ENCODE measurements around the gene VARS1.

The VARS1 gene

DNA sequence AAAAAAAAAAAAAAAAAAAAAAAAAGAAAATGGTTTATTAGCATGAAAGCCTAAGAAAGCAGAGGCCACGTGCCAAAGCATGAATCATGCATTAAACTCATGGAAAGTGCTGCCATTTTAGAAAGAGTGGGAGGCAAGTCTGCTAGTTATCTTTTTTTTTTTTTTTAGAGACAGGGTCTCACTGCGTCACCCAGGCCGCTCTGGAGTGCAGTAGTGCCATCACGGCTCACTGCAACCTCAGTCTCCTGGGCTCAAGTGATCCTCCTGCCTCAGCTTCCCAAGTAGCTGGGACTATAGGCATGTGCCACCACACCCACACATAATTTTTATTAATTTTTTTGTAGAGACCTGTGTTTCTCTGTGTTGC lies 23.6 kb downstream of the VARS1 start:
- peak; percentile 50 for DNase-seq (ENCODE audit: low read depth)

- DNase-seq (ENCODE audit: low read depth): no peak
Observed at GRCh38 chr6:31770860-31771259, 24.7 kb downstream of the VARS1 start.

- peak; percentile 63 for DNase-seq (ENCODE audit: low read depth)
Observed at GRCh38 chr6:31769684-31770371, 25.7 kb downstream of the VARS1 start.

DNA sequence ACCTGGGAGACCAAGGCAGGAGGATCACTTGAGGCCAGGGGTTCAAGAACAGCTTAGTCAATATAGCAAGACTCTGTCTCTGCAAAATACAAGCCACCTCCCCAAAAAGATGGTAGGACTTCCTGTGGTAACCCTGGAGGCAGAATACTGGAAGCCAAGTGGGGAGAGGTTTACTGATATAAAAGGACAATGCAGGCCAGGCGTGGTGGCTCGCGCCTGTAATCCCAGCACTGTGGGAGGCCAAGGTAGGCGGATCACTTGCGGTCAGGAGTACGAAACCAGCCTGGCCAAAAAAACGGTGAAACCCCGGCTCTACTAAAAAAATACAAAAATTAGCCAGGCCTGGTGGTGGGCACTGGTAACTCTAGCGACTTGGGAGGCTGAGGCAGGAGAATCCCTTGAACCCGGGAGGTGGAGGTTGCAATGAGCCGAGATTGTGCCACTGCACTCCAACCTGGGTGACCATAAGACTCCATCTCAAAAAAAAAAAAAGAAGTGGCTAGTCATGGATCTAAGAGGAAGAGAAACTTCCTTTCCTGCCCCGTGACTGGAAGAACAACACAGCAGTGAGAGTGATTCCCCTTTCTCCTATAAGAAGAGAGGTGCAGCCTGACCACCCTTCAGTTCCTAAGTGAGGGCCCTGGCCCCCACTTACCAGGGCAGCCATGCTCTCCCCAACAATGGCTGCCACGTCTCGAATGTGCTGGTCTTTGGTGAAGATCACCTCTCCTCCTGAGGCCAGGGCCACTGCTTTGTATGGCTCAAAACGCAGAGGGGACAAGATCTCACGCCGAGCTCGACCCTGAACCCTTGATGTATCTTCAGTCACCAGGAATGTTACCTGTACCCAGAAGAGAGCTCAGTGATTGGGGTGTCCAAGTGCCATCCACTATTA lies 26.9 kb downstream of the VARS1 start:
- DNase-seq (ENCODE audit: low read depth): no peak

- DNase-seq (ENCODE audit: low read depth): no peak
Observed at GRCh38 chr6:31767096-31767645, 28.4 kb downstream of the VARS1 start.

- no peak for DNase-seq (ENCODE audit: low read depth)
Observed at GRCh38 chr6:31765910-31766794, 29.4 kb downstream of the VARS1 start.

- no peak for DNase-seq (ENCODE audit: low read depth)
Observed at GRCh38 chr6:31765559-31765909, 30.0 kb downstream of the VARS1 start.

GRCh38 chr6:31764198-31764597 lies 31.4 kb downstream of the VARS1 start:
- DNase-seq (ENCODE audit: low read depth): no peak

DNA sequence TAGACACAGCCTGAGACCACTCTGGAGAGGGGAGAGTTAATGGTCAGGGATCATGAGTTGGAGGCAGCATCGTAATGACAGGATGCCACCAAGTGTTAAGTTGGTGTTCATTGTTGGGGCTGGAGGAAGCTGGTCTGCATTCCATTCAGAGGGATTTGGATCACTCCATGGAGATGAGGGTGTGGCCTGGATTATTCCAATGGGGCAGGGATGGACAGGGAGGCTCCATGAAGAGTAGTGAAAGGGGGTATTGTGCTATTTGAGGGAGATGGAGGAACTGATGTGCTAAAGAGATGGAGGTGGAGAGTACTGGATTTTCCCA lies 32.0 kb downstream of the VARS1 start:
- peak; percentile 68 for DNase-seq (ENCODE audit: low read depth)

- no peak for DNase-seq (ENCODE audit: low read depth)
Observed at GRCh38 chr6:31762878-31763618, 32.5 kb downstream of the VARS1 start.

DNA sequence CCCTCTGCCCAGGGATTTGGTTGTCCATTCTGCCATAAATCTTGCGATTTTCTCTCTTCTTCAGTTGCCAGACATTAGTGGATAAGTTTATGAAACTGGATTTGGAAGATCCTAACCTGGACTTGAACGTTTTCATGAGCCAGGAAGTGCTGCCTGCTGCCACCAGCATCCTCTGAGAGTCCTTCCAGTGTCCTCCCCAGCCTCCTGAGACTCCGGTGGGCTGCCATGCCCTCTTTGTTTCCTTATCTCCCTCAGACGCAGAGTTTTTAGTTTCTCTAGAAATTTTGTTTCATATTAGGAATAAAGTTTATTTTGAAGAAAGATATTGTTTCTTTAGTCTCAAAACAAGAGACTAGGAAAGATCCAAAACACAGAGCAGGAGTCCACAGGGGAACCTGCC lies 33.2 kb downstream of the VARS1 start, which contains the start of gene SAPCD1:
Gene SAPCD1 (plus strand): TSS at position 301 of the 400 bp plus-strand sequence. CDS start 399 bp downstream, outside the sequence.
- DNase-seq (ENCODE audit: low read depth): no peak

GRCh38 chr6:31761343-31761742 lies 34.2 kb downstream of the VARS1 start:
- DNase-seq (ENCODE audit: low read depth): no peak

DNA sequence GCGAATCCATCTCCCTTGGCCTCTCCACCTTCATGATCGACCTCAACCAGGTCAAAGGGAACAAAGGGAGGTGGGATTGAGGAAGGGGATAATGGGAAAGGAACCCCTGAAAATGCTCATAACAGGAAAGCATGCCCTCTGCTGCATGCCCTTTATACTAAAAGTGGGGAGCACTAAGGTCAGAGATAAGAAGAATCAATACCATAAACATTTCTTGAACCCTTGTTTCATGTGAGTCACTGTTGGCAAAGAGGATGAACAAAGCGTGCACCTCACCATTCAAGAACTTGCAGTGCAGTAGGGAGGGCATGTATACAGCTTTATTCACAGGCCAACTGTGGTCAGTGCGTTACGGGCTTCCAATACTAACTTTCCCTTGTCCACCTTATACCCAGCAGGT lies 34.8 kb downstream of the VARS1 start:
- DNase-seq (ENCODE audit: low read depth): no peak

DNA sequence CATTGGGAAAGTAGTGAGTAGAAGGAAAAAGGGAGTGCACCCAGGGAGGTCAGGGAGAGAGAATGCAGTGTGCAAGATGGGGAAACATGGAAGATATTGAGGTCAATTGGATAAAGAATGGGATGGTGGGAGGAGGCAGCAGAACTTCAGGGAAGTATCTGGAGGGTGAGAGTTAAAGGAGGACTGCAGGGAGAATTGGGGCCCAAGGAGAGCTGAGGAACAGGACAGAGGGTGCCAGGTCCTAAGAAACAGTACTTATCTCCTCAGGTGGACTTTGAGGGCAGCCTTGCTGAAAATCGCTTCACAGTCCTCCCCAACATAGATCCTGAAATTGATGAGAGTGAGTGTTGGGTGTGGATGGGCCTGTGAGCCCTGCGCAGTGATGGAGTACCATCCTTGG lies 37.3 kb downstream of the VARS1 start:
- DNase-seq (ENCODE audit: low read depth): no peak

GRCh38 chr6:31752739-31753319 lies 42.7 kb downstream of the VARS1 start:
- DNase-seq (ENCODE audit: low read depth): peak; percentile 94

GRCh38 chr6:31750411-31751022 lies 45.0 kb downstream of the VARS1 start:
- peak; percentile 90 for DNase-seq (ENCODE audit: low read depth)

DNA sequence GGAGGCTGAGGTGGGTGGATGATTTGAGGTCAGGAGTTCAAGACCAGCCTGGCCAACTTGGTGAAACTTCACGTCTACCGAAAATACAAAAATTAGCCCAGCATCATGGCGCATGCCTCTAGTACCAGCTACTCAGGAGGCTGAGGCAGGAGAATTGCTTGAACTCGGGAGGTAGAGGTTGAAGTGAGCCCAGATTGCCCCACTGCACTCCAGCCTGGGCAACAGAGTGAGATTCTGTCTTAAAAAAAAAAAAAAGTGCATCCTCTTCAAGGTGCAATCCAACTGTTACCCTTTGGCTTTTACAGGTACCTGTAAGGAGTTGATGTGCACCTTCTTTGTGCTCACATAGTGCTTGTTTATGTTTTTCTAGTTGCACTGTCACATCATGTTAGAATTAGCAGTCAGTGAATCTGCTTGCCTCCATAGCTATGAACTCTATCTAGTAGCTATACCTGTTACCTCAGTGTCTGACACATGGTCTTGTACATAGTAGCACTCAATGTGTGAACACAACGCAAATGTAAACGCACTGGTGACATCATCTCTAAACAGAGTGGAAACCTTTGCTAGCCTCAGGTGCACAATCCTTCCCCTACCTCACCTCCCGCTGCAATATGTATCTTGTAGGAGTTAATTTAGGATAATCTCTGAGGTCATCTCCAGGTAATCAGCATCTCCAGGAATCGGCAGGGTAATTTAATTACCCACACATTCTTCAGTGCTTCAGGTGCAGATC lies 46.1 kb downstream of the VARS1 start:
- no peak for DNase-seq (ENCODE audit: low read depth)
